Measurements from ENCODE around the gene LARP1. TPM values are rescaled to one million over a fixed set of nuclear protein-coding genes. Genes with fewer than 3 reads are reported as not detected.

The LARP1 gene
- total RNA-seq, 2 experiments from 2014 or later: 88.7 to 97.6 TPM

DNA sequence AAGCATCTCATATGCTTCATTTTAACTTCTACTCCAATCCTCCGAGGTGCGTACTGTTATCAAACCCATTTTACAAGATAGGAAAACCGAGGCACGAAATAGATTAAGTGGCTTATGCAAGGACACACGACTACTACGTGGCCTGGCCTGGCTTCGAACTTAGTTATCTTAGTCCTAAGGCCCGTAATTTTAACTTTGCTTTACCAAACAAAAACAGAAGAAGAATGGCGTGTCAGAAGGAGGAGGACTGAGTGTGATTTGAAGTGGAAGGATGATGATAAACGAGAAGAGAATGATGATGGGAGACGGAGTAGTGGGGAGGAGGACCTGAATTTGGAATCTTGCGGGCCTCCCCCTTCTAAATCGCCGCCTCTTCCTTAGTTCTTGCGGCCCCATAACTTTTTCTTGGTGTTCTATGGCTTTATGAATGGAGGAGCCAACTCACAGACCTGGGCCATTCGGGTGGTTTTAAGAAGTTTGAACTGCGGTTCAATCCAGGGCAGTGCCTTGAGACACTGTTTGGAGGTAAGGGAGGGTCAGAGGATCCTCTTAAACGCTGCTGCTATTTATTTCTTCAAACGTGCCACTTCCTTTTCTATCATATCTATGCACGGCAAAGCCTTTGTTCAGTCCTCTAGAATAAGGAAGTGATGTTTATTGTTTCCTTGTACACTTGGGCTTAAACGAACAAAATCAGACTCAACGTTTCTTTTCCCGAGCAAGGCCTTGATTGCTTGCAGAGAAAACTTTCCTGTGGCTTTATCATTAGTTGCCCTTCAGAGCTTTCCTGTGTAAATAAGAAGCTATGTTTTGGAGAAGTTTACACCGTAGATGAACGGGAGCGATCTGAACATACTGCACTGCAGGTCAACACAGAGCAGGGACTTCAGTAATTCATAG, 104.0 kb downstream of the LARP1 start:
- Mint-ChIP-seq H3K36me3 (ENCODE audit: low read depth) (peaks cover 53% of the 10 kb centered on the region), H3K4me3 (peak overlapping the region; percentile 92), H3K4me1 (ENCODE audit: low read depth) (peaks cover 54% of the 10 kb centered on the region), H3K27ac (peak overlapping the region; percentile 98), H3K27me3 (no peaks in the 10 kb centered on the region), H3K9me3 (no peaks in the 10 kb centered on the region)
- no peak for ATAC-seq (ENCODE audit: poor library complexity)
- H3K27me3 ChIP-seq (ENCODE audit: control insufficient read depth in 1 of 2, insufficient read depth in 2 of 2, low read length in 2 of 2): no peaks in the 10 kb centered on the region
- H3K27ac ChIP-seq (ENCODE audit: low read depth in 1 of 2, low read length in 2 of 2): peak overlapping the region; percentile 96 to 98
- H3K9me3 ChIP-seq (ENCODE audit: control insufficient read depth in 1 of 2, insufficient read depth in 1 of 2, low read length in 2 of 2): no peaks in the 10 kb centered on the region
- H3K4me1 ChIP-seq (ENCODE audit: insufficient read depth, low read length): peaks cover 34% of the 10 kb centered on the region
- DNase-seq: peak in 6 of 14 experiments; percentile 4 to 53 (median 30)
- H3K4me3 ChIP-seq (ENCODE audit: low read length): peak overlapping the region; percentile 73
- intact Hi-C loops (cut with DNase I, micrococcal nuclease): loop anchor here (1.0 to 10.0 kb wide), 8 partner anchors 47 to 664 kb away; partner anchors contain the start of genes LARP1 (in 2 of the 2), SAP30L (in 2 of the 2), GALNT10 (in 1 of the 2) and MRPL22 (in 1 of the 2)
- TF ChIP-seq, protein P1, sequence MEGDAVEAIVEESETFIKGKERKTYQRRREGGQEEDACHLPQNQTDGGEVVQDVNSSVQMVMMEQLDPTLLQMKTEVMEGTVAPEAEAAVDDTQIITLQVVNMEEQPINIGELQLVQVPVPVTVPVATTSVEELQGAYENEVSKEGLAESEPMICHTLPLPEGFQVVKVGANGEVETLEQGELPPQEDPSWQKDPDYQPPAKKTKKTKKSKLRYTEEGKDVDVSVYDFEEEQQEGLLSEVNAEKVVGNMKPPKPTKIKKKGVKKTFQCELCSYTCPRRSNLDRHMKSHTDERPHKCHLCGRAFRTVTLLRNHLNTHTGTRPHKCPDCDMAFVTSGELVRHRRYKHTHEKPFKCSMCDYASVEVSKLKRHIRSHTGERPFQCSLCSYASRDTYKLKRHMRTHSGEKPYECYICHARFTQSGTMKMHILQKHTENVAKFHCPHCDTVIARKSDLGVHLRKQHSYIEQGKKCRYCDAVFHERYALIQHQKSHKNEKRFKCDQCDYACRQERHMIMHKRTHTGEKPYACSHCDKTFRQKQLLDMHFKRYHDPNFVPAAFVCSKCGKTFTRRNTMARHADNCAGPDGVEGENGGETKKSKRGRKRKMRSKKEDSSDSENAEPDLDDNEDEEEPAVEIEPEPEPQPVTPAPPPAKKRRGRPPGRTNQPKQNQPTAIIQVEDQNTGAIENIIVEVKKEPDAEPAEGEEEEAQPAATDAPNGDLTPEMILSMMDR (IDR thresholded peaks at IDR 0.05): no peak
- H3K36me3 ChIP-seq (ENCODE audit: insufficient read depth, low read length): peaks cover 11% of the 10 kb centered on the region
- POLR2A ChIA-PET: interaction anchor here (0.6 to 2.8 kb wide), 13 partner anchors 8 to 821 kb away, joined by 3 to 17 read pairs (median 6); partner anchors contain the start of genes FAM114A2, GEMIN5, LARP1 and MFAP3
- CTCF ChIA-PET: no interaction called here

DNA sequence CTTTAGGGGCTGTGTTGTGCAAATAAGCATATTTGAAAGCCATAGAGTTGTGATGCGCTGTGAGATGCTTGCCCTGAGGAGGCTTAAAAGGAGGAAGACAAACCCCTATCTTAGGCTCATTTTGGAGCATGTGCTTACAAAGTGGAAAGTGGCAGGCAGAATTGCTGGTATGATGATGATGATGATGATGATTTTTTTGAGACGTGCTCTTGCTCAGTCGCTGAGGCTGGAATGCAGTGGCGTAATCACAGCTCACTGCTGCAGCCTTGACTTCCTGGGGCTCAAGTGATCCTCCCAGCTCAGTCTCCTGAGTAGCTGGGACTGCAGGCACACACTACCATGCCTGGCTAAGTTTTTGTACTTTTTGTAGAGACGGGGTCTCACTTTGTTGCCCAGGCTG, 104.9 kb downstream of the LARP1 start:
- Mint-ChIP-seq H3K27ac (peak overlapping the region; percentile 98), H3K27me3 (no peaks in the 10 kb centered on the region), H3K9me3 (no peaks in the 10 kb centered on the region), H3K36me3 (ENCODE audit: low read depth) (peaks cover 62% of the 10 kb centered on the region), H3K4me3 (peak overlapping the region; percentile 92), H3K4me1 (ENCODE audit: low read depth) (peaks cover 60% of the 10 kb centered on the region)
- H3K27me3 ChIP-seq (ENCODE audit: control insufficient read depth in 1 of 2, insufficient read depth in 2 of 2, low read length in 2 of 2): no peaks in the 10 kb centered on the region
- CTCF ChIA-PET: interaction anchor here (1.0 to 1.2 kb wide), 2 partner anchors 9 to 210 kb away, joined by 3 to 5 read pairs; no protein-coding TSS in a partner anchor
- no peaks in the 10 kb centered on the region for H3K9me3 ChIP-seq (ENCODE audit: control insufficient read depth in 1 of 2, insufficient read depth in 1 of 2, low read length in 2 of 2)
- H3K4me3 ChIP-seq (ENCODE audit: low read length): peak overlapping the region; percentile 73
- ATAC-seq (ENCODE audit: poor library complexity) (no peak), DNase-seq (peak in 4 of 14 experiments; percentile 5 to 37 (median 30))
- POLR2A ChIA-PET: no interaction called here
- TF ChIP-seq, protein P1 (IDR thresholded peaks at IDR 0.05): no peak
- peaks cover 34% of the 10 kb centered on the region for H3K4me1 ChIP-seq (ENCODE audit: insufficient read depth, low read length)
- intact Hi-C loops (cut with DNase I, micrococcal nuclease): loop anchor here in 1 of 2 experiments (5.0 kb wide), 2 partner anchors 178 to 823 kb away; partner anchors contain the start of genes FAM114A2 and MFAP3
- H3K36me3 ChIP-seq (ENCODE audit: insufficient read depth, low read length): peaks cover 18% of the 10 kb centered on the region
- H3K27ac ChIP-seq (ENCODE audit: low read depth in 1 of 2, low read length in 2 of 2): peak overlapping the region; percentile 96 to 98

DNA sequence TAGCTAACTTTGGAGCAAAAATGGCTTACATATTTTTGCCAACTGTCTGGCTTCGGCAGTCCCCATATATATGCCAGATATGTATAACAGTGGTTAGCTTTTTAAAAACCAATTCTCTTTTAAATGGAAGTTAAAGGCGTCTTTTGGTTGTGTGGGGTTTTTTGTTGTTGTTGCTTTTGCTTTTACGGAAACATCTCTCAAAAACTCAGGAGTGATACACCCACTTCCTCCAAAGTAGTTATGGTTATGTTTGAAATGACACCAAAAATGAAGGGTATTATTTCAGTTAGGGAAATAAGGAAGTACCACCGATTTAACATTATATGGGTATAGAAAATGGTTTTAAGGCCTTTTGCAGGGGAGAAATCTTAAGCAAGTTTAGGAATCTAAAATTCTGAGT, 105.6 kb downstream of the LARP1 start:
- peak overlapping the region; percentile 96 to 98 for H3K27ac ChIP-seq (ENCODE audit: low read depth in 1 of 2, low read length in 2 of 2)
- DNase-seq (peak in 2 of 14 experiments; percentile 19 to 30), ATAC-seq (ENCODE audit: poor library complexity) (no peak)
- peaks cover 68% of the 10 kb centered on the region for H3K36me3 Mint-ChIP-seq (ENCODE audit: low read depth)
- peak overlapping the region; percentile 73 for H3K4me3 ChIP-seq (ENCODE audit: low read length)
- H3K4me1 ChIP-seq (ENCODE audit: insufficient read depth, low read length): peaks cover 34% of the 10 kb centered on the region
- H3K27me3 ChIP-seq (ENCODE audit: control insufficient read depth in 1 of 2, insufficient read depth in 2 of 2, low read length in 2 of 2): no peaks in the 10 kb centered on the region
- ChIA-PET POLR2A (no interaction called here), CTCF (interaction anchor here (1.0 to 1.2 kb wide), 2 partner anchors 8 to 210 kb away, joined by 3 to 5 read pairs; no protein-coding TSS in a partner anchor)
- TF ChIP-seq, protein P1 (IDR thresholded peaks at IDR 0.05): no peak
- peak overlapping the region; percentile 98 for H3K27ac Mint-ChIP-seq
- peak overlapping the region; percentile 92 for H3K4me3 Mint-ChIP-seq
- H3K36me3 ChIP-seq (ENCODE audit: insufficient read depth, low read length): peaks cover 24% of the 10 kb centered on the region
- H3K27me3 Mint-ChIP-seq: no peaks in the 10 kb centered on the region
- no peaks in the 10 kb centered on the region for H3K9me3 Mint-ChIP-seq
- no peaks in the 10 kb centered on the region for H3K9me3 ChIP-seq (ENCODE audit: control insufficient read depth in 1 of 2, insufficient read depth in 1 of 2, low read length in 2 of 2)
- peaks cover 67% of the 10 kb centered on the region for H3K4me1 Mint-ChIP-seq (ENCODE audit: low read depth)
- intact Hi-C loops (cut with DNase I, micrococcal nuclease): loop anchor here in 1 of 2 experiments (5.0 kb wide), 2 partner anchors 178 to 823 kb away; partner anchors contain the start of genes FAM114A2 and MFAP3
